CD4-positive, alpha-beta T cell (primary cell): ENCODE results near the gene TREH. TPM values are rescaled to one million over a fixed set of nuclear protein-coding genes. Genes with fewer than 3 reads are reported as not detected.

Experiments used
- ATAC-seq: fragments of 200-7000 bp; cut with Tn5 transposase; one replicate; pipeline ENCODE4 v1.10.0; 2022; ENCODE audit warnings: mild to moderate bottlenecking; ENCODE audit not compliant: poor library complexity
- CTCF ChIA-PET: fragments of 350-600 bp; sonication (Branson Sonifier 250); formaldehyde crosslinking; loops from one replicate; lab custom pipeline; 2021; ENCODE audit warnings: antibody characterized with exemption, inconsistent platforms; lab: Charles Lee
- POLR2A ChIA-PET: fragments of 350-600 bp; sonication (Branson Sonifier 250); formaldehyde crosslinking; loops from one replicate; lab custom pipeline; 2021; ENCODE audit warnings: antibody characterized with exemption, inconsistent platforms; lab: Charles Lee
- DNase-seq, 14 experiments: peaks; one replicate each; pipeline ENCODE4 v3.0.0-alpha.2; 2013 to 2020; ENCODE audit warnings: mixed read lengths in 2 of 14
- H3K27ac ChIP-seq, 2 donors: one replicate each; pipeline versions ENCODE4 v1.5.1 to v1.7.0; 2013; ENCODE audit warnings: low read length in 2 of 2, low read depth in 1 of 2, mild to moderate bottlenecking in 1 of 2
- H3K27me3 ChIP-seq, 2 experiments: 1 replicate in 1 of 2; 2 replicates in 1 of 2; pipeline versions ENCODE4 v1.6.1 to v1.7.0; 2013; ENCODE audit warnings: low read length in 2 of 2, control low read depth in 1 of 2, mild to moderate bottlenecking in 1 of 2, moderate library complexity in 1 of 2; ENCODE audit not compliant: insufficient read depth in 2 of 2, control insufficient read depth in 1 of 2
- H3K36me3 ChIP-seq: one replicate; pipeline ENCODE4 v1.6.1; 2013; ENCODE audit warnings: low read length, control low read depth; ENCODE audit not compliant: insufficient read depth
- H3K4me1 ChIP-seq: one replicate; pipeline ENCODE4 v1.6.1; 2013; ENCODE audit warnings: low read length, control low read depth; ENCODE audit not compliant: insufficient read depth
- H3K4me3 ChIP-seq: one replicate; pipeline ENCODE4 v1.5.1; 2013; ENCODE audit warnings: mild to moderate bottlenecking, low read length, moderate library complexity
- H3K9me3 ChIP-seq, 2 experiments: 1 replicate in 1 of 2; 2 replicates in 1 of 2; pipeline versions ENCODE4 v1.6.1 to v1.7.0; 2013; ENCODE audit warnings: low read length in 2 of 2, mild to moderate bottlenecking in 2 of 2, control low read depth in 1 of 2, moderate library complexity in 1 of 2; ENCODE audit not compliant: control insufficient read depth in 1 of 2, insufficient read depth in 1 of 2
- H3K27ac Mint-ChIP-seq: one replicate; pipeline ENCODE4 v1.8.0; 2020; ENCODE audit warnings: mixed read lengths
- H3K27me3 Mint-ChIP-seq: one replicate; pipeline ENCODE4 v1.8.0; 2021; ENCODE audit warnings: mixed read lengths
- H3K36me3 Mint-ChIP-seq: one replicate; pipeline ENCODE4 v1.8.0; 2021; ENCODE audit warnings: low read depth, mixed read lengths
- H3K4me1 Mint-ChIP-seq: one replicate; pipeline ENCODE4 v1.8.0; 2021; ENCODE audit warnings: low read depth, mixed read lengths
- H3K4me3 Mint-ChIP-seq: one replicate; pipeline ENCODE4 v1.8.0; 2020; ENCODE audit warnings: mild to moderate bottlenecking, mixed read lengths
- H3K9me3 Mint-ChIP-seq: one replicate; pipeline ENCODE4 v1.8.0; 2020; ENCODE audit warnings: mixed read lengths
- CTCF ChIP-seq: fragments of 200-600 bp; IDR thresholded peaks from one replicate; pipeline ENCODE4 v1.8.0; 2022; ENCODE audit warnings: antibody characterized with exemption, mild to moderate bottlenecking
- intact Hi-C, 2 experiments: fragments of 100-400 bp; cut with DNase I in 1 of 2; cut with micrococcal nuclease in 1 of 2; formaldehyde crosslinking; loops; one replicate each; pipeline versions ENCODE4 v1.15.1 to v1.9.0; 2023 to 2025; cut with DNase I, micrococcal nuclease
- total RNA-seq, 174 experiments: library from RNA in 2 of 174; stranded (reverse) in 2 of 174; gene quantifications; one replicate each; pipeline ENCODE4 v1.2.3 and lab custom pipeline; 2021 to 2026

Gene TREH
- total RNA-seq, 2 experiments from 2014 or later: not detected

GRCh38 chr11:118662401-118663271 lies 16.8 kb downstream of the TREH start:
- no peak overlapping the region for H3K27ac ChIP-seq
- peaks cover 13% of the 10 kb centered on the region for H3K4me1 ChIP-seq
- no peaks in the 10 kb centered on the region for H3K9me3 ChIP-seq
- no peaks in the 10 kb centered on the region for H3K36me3 Mint-ChIP-seq
- no peaks in the 10 kb centered on the region for H3K36me3 ChIP-seq
- H3K27me3 Mint-ChIP-seq: no peaks in the 10 kb centered on the region
- CTCF ChIA-PET: interaction anchor here (0.5 kb wide), 1 partner anchor 193 kb away, joined by 4 read pairs; no protein-coding TSS in a partner anchor
- intact Hi-C loops: no loop called here
- no peak overlapping the region for H3K4me3 ChIP-seq
- H3K27me3 ChIP-seq: no peaks in the 10 kb centered on the region
- TF ChIP-seq CTCF: no peak
- H3K9me3 Mint-ChIP-seq: no peaks in the 10 kb centered on the region
- POLR2A ChIA-PET: no interaction called here
- H3K4me1 Mint-ChIP-seq: no peaks in the 10 kb centered on the region
- no peak overlapping the region for H3K4me3 Mint-ChIP-seq
- no peak for DNase-seq
- no peak for ATAC-seq
- no peak overlapping the region for H3K27ac Mint-ChIP-seq

- Mint-ChIP-seq H3K4me3 (no peak overlapping the region), H3K9me3 (no peaks in the 10 kb centered on the region), H3K4me1 (no peaks in the 10 kb centered on the region), H3K27ac (no peak overlapping the region), H3K27me3 (no peaks in the 10 kb centered on the region), H3K36me3 (no peaks in the 10 kb centered on the region)
- DNase-seq (no peak), ATAC-seq (no peak)
- Histone ChIP-seq H3K9me3 (no peaks in the 10 kb centered on the region), H3K36me3 (no peaks in the 10 kb centered on the region), H3K4me3 (no peak overlapping the region), H3K27ac (no peak overlapping the region), H3K4me1 (peaks cover 12% of the 10 kb centered on the region), H3K27me3 (no peaks in the 10 kb centered on the region)
- ChIA-PET CTCF (no interaction called here), POLR2A (no interaction called here)
- no peak for TF ChIP-seq CTCF
- intact Hi-C loops: no loop called here
Observed at GRCh38 chr11:118661425-118662301, 17.8 kb downstream of the TREH start.

GRCh38 chr11:118660681-118661424 lies 18.6 kb downstream of the TREH start:
- Mint-ChIP-seq H3K9me3 (no peaks in the 10 kb centered on the region), H3K27me3 (no peaks in the 10 kb centered on the region), H3K36me3 (no peaks in the 10 kb centered on the region), H3K4me1 (no peaks in the 10 kb centered on the region), H3K27ac (no peak overlapping the region), H3K4me3 (no peak overlapping the region)
- ChIA-PET POLR2A (no interaction called here), CTCF (interaction anchor here (1.4 kb wide), 1 partner anchor 337 kb away, joined by 3 read pairs; the partner anchor contains the start of gene CENATAC)
- Histone ChIP-seq H3K9me3 (no peaks in the 10 kb centered on the region), H3K27me3 (no peaks in the 10 kb centered on the region), H3K4me1 (peaks cover 10% of the 10 kb centered on the region), H3K4me3 (no peak overlapping the region), H3K27ac (no peak overlapping the region), H3K36me3 (no peaks in the 10 kb centered on the region)
- DNase-seq (no peak), ATAC-seq (no peak)
- TF ChIP-seq CTCF: no peak
- intact Hi-C loops: no loop called here
